ENCODE data around the gene ZNF621. TPM values are rescaled to one million over a fixed set of nuclear protein-coding genes. Genes with fewer than 3 reads are reported as not detected.

Gene ZNF621
- 9.4 and 11.8 TPM in 2 replicates for total RNA-seq

GRCh38 chr3:40524568-40525285 is at the start of gene ZNF621:
Gene ZNF621, plus strand, starts transcription at chr3:40524960. Its CDS starts 881 bp downstream, at chr3:40525841.

GRCh38 chr3:40476478-40477470 is 48.0 kb upstream of the ZNF621 start, which contains the start of gene ZNF619:
Gene ZNF619, plus strand, starts transcription at chr3:40477122. Its CDS starts 858 bp downstream, at chr3:40477980.

GRCh38 chr3:40505599-40506462 is 18.9 kb upstream of the ZNF621 start, which contains the start of gene ZNF620:
Gene ZNF620, plus strand, starts transcription at chr3:40506039. Its CDS starts 314 bp downstream, at chr3:40506353.

Other genes with a start within 250 kb of the ZNF621 start
- gene EIF1B, start 215.3 kb upstream of the ZNF621 start, total RNA-seq, result 19.8 and 20.4 TPM in 2 replicates
- gene ENTPD3, start 137.8 kb upstream of the ZNF621 start, total RNA-seq, result 0.06 and 0.15 TPM in 2 replicates
- 689 and 727 TPM in 2 replicates for gene RPL14, start 67.6 kb upstream of the ZNF621 start, total RNA-seq
- gene ZNF619, start 47.8 kb upstream of the ZNF621 start, total RNA-seq, result 2.5 and 5.8 TPM in 2 replicates
- 0.12 and 0.29 TPM in 2 replicates for gene ZNF620, start 18.9 kb upstream of the ZNF621 start, total RNA-seq